GM21737 (cell line): ENCODE data around the gene MYL6B.

Source experiments
- ATAC-seq: cut with Tn5 transposase; IDR thresholded peaks from one replicate; pipeline ENCODE4 v1.9.1; 2021; ENCODE audit warnings: mild to moderate bottlenecking, moderate library complexity; ENCODE audit not compliant: unreplicated experiment

The MYL6B gene

GRCh38 chr12:56204275-56204674 lies 51.9 kb downstream of the MYL6B start:
- no peak for ATAC-seq

GRCh38 chr12:56205445-56205844 lies 53.1 kb downstream of the MYL6B start:
- no peak for ATAC-seq

GRCh38 chr12:56206452-56207166 lies 54.2 kb downstream of the MYL6B start:
- ATAC-seq: no peak
